Measurements from ENCODE around the gene KCNT2.

- no peak for TF ChIP-seq CTCF (IDR thresholded peaks at IDR 0.05)
- TF ChIP-seq POLR2A (IDR thresholded peaks at IDR 0.05): no peak
- TF ChIP-seq POLR2AphosphoS5 (IDR thresholded peaks at IDR 0.05): no peak
Measured at GRCh38 chr1:196308176-196308575, 300.1 kb downstream of the KCNT2 start.

All from sigmoid colon (tissue), 4 donors.